ENCODE measurements around the gene TSC22D1. TPM values are rescaled to one million over a fixed set of nuclear protein-coding genes. Genes with fewer than 3 reads are reported as not detected.

The TSC22D1 gene
- polyA plus RNA-seq, 1 donor = 219 TPM

DNA sequence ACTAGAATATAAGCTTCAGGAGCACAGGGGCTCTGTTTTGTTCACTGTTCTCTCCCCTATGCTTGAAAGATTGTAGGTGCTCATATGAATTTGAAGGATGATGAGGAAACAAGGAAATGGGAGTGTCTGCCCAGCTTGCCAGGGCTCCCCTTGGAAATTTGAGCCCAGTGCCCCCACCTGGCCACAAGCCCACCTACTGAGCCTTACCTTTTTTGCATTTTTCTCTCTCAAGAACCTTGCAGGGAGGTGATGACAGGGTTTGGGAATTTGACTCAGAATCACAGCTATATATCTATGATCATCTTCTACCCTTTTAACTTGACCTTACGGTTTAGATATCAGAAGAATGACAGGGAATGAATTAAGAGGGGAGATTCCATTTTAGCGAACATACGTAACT is 168.8 kb downstream of the TSC22D1 start:
- DNase-seq = no peak

DNA sequence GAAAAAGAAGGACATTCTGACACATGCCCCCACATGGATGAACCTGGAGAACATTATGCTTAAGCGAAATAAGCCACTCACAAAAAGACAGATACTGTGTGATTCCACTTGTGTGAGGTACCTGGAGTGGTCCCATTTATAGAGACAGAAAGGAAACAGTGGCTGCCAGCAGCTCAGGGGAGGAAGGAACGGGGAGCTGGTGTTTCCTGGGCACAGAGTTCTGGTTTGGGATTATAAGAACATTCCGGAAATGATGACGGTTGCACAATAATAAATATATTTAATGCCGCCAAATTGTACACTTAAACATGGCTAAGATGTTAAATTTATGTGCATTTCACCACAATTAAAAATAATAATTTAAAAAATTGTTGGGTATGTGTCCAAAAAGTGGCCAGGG is 169.5 kb downstream of the TSC22D1 start:
- DNase-seq = no peak

GRCh38 chr13:44404261-44405132 is 171.6 kb downstream of the TSC22D1 start:
- DNase-seq = no peak

GRCh38 chr13:44403461-44404056 is 172.6 kb downstream of the TSC22D1 start:
- DNase-seq = no peak

- no peak for DNase-seq
These were observed 173.2 kb downstream of the TSC22D1 start for GRCh38 chr13:44402899-44403445.

DNA sequence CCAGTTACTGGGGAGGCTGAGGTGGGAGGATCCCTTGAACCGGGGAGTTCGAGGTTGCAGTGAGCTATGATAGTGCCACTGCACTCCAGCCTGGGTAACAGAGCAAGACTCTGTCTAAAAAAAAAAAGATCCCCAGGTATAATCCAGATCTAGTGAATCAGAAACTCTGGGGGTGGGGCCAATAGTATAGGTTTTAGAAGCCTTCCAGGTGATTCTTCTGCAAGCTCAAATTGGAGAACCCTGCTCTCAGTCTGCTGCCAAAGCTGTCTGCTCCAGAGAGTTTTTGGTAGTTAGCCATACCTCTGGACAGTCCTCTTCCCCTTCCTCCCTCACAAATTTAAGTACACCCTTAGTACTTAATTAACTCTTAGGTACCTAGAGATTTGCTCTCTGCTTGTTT is 174.6 kb downstream of the TSC22D1 start:
- no peak for DNase-seq

- DNase-seq = no peak
These were observed 175.4 kb downstream of the TSC22D1 start for GRCh38 chr13:44400736-44401135.

- DNase-seq = no peak
These were observed 177.1 kb downstream of the TSC22D1 start for GRCh38 chr13:44399074-44399473.

GRCh38 chr13:44398606-44399005 is 177.5 kb downstream of the TSC22D1 start:
- DNase-seq = no peak

GRCh38 chr13:44397766-44398223 is 178.3 kb downstream of the TSC22D1 start:
- no peak for DNase-seq

GRCh38 chr13:44396701-44397580 is 179.2 kb downstream of the TSC22D1 start:
- DNase-seq = no peak

DNA sequence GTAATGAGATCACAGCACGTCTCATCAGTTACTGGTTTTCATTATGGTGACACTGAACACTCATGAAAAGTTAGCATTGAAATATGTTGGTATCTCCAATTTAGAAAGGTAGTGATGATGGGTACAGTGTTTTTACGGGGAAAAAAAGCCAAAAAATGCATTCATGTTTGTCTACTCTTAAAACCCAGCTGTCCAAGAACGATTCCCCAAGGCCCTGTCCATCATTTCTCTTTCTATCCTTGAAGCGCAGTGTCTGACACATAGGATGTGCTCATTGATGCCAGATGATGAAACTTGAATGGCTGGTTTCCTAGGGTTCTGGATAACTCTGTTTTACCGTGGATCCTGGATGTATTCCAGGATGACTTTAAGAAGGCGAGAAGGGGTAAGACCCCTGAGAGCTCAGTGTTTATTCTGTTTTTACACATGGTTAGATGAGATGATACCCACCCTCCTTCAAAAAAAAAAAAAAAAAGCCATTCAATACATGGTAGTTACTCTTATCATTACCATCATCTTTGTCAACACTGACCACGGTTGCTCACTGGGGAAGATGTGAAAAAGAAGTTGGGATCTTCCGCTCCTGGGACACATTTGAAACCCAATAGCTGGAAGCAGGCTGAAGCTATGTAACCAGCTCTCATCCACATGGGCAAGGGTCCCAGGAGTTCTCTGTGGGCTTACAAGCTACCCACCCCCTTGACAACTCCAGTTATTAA is 180.0 kb downstream of the TSC22D1 start:
- DNase-seq = no peak

GRCh38 chr13:44394658-44395057 is 181.5 kb downstream of the TSC22D1 start:
- no peak for DNase-seq

- no peak for DNase-seq
These were observed 182.7 kb downstream of the TSC22D1 start for GRCh38 chr13:44393391-44393790.

GRCh38 chr13:44389876-44390275 is 186.3 kb downstream of the TSC22D1 start:
- DNase-seq = no peak

DNA sequence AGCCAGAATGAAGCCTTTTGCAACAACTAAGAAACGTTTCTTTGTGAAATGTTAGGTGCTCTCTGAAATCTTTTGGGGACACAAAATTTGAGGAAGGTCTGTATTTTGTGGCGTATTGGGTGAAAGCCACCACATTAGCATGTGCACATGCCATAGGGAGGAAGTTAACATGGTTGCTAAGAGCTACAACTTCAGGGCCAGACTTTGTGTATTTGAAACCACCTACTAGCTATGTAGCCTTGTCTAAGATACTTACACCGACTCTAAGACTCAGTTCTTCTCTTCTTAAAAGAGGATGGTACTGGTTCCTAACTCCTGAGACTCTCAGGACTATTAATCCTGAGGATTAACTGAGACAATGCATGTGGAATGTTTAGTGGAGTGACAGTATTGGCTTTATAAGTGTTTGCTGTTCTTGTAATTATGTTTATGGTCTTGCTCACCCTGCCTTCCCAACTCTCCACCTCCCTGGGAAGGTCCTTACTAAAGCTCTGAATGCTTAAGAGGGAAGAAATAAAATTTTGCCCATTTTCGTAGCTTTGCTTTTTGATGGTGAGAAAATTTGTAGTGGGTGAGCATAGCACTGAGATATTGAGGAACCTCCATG is 187.0 kb downstream of the TSC22D1 start:
- DNase-seq = no peak

- no peak for DNase-seq
These were observed 187.6 kb downstream of the TSC22D1 start for GRCh38 chr13:44388427-44389059.

DNA sequence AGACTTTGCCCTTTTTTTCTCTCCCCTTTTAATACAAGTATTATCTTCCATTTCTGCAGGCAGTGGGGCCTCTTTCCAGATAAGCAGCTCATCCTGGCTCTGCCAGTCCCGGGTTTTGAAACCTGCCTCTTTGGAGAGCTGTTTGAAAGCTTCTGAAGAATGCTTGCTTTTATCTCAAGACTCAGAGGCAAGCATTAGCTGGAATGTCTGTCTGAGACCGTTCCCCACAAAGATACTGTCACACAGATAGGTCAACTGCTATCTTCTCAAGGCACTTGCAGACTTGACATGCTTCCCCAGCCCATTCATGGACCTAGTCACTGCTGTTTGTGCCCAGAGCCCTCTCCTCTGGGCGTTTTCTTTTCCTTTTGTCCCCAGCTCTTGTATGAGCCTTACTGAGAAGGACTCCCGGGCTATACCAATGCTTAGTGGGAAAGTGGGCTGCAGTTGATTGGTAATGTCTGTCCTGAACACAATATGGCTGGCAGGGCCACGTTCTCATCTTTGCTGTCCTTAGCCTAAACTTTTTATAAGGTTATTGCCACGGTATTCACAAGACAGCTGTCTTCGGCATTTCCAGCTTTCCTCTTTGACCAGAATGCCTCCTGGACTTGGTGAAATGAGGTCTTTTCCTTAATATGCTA is 189.1 kb downstream of the TSC22D1 start:
- no peak for DNase-seq

- DNase-seq = no peak
These were observed 190.3 kb downstream of the TSC22D1 start for GRCh38 chr13:44385847-44386246.

- no peak for DNase-seq
These were observed 190.7 kb downstream of the TSC22D1 start for GRCh38 chr13:44385401-44385800.
